ENCODE results near the gene SERPINB7. TPM values are rescaled to one million over a fixed set of nuclear protein-coding genes. Genes with fewer than 3 reads are reported as not detected.

The SERPINB7 gene
- total RNA-seq, 6 donors from 2014 or later: 1.3 TPM; not detected in 5

- 72 to 77% methylated on average over 5 of the region's 5 CpGs for WGBS, 2 donors
- TF ChIP-seq POLR2AphosphoS5 (IDR thresholded peaks at IDR 0.05) (no peak), EP300 (IDR thresholded peaks at IDR 0.05) (no peak), POLR2A (IDR thresholded peaks at IDR 0.05) (no peak), CTCF (IDR thresholded peaks at IDR 0.05) (no peak)
- DNase-seq: no peak
- H3K27me3 ChIP-seq: no peaks in the 10 kb centered on the region
- no peak for ATAC-seq (ENCODE audit: low FRiP score in 2 of 2)
- H3K4me3 ChIP-seq: no peak overlapping the region
- H3K4me1 ChIP-seq: no peaks in the 10 kb centered on the region
- H3K27ac ChIP-seq: no peak overlapping the region
- no peaks in the 10 kb centered on the region for H3K9me3 ChIP-seq
- no peaks in the 10 kb centered on the region for H3K36me3 ChIP-seq
These were observed 62.4 kb downstream of the SERPINB7 start for GRCh38 chr18:63837590-63837989.

- Histone ChIP-seq H3K4me1 (no peaks in the 10 kb centered on the region), H3K27ac (no peak overlapping the region), H3K4me3 (no peak overlapping the region), H3K27me3 (no peaks in the 10 kb centered on the region), H3K9me3 (no peaks in the 10 kb centered on the region), H3K36me3 (no peaks in the 10 kb centered on the region)
- no peak for TF ChIP-seq POLR2AphosphoS5 (IDR thresholded peaks at IDR 0.05)
- TF ChIP-seq POLR2A (IDR thresholded peaks at IDR 0.05): no peak
- no peak for TF ChIP-seq EP300 (IDR thresholded peaks at IDR 0.05)
- TF ChIP-seq CTCF (IDR thresholded peaks at IDR 0.05): no peak
- ATAC-seq (ENCODE audit: low FRiP score in 2 of 2): no peak
- WGBS, 2 donors: 61 to 71% methylated on average over 7 of the region's 7 CpGs
- DNase-seq: no peak
These were observed 67.8 kb downstream of the SERPINB7 start for GRCh38 chr18:63843008-63843407.

- peak in 1 of 2 donors; percentile 50 for ATAC-seq (ENCODE audit: low FRiP score in 2 of 2)
These were observed 69.0 kb downstream of the SERPINB7 start for GRCh38 chr18:63844254-63844653.

GRCh38 chr18:63848159-63848558 lies 72.9 kb downstream of the SERPINB7 start:
- Histone ChIP-seq H3K27me3 (no peaks in the 10 kb centered on the region), H3K9me3 (no peaks in the 10 kb centered on the region), H3K4me3 (no peak overlapping the region), H3K27ac (no peak overlapping the region), H3K4me1 (no peaks in the 10 kb centered on the region), H3K36me3 (no peaks in the 10 kb centered on the region)
- no peak for TF ChIP-seq EP300 (IDR thresholded peaks at IDR 0.05)
- TF ChIP-seq POLR2AphosphoS5 (IDR thresholded peaks at IDR 0.05): no peak
- TF ChIP-seq CTCF (IDR thresholded peaks at IDR 0.05): peak in 5 of 6 experiments; percentile 10 to 56 (median 40)
- WGBS, 2 donors: 3 to 5% methylated on average over 2 of the region's 2 CpGs
- no peak for DNase-seq
- peak in 1 of 2 donors; percentile 67 for ATAC-seq (ENCODE audit: low FRiP score in 2 of 2)

More at GRCh38 chr18:63844254-63844653, 69.0 kb downstream of the SERPINB7 start:
- H3K27ac ChIP-seq: no peak overlapping the region
- H3K27me3 ChIP-seq: no peaks in the 10 kb centered on the region
- H3K36me3 ChIP-seq: no peaks in the 10 kb centered on the region
- DNase-seq: no peak
- no peak overlapping the region for H3K4me3 ChIP-seq
- H3K4me1 ChIP-seq: no peaks in the 10 kb centered on the region
- TF ChIP-seq POLR2AphosphoS5 (IDR thresholded peaks at IDR 0.05) (no peak), CTCF (IDR thresholded peaks at IDR 0.05) (peak in 2 of 6 experiments; percentile 28 to 30)
- 14 to 20% methylated on average over 3 of the region's 3 CpGs for WGBS, 2 donors
- no peaks in the 10 kb centered on the region for H3K9me3 ChIP-seq

- no peak overlapping the region for H3K27ac ChIP-seq
- no peaks in the 10 kb centered on the region for H3K9me3 ChIP-seq
- no peaks in the 10 kb centered on the region for H3K36me3 ChIP-seq
- DNase-seq: no peak
- WGBS, 2 donors: 31 to 33% methylated on average over 4 of the region's 4 CpGs
- no peaks in the 10 kb centered on the region for H3K27me3 ChIP-seq
- no peaks in the 10 kb centered on the region for H3K4me1 ChIP-seq
- ATAC-seq (ENCODE audit: low FRiP score in 2 of 2): no peak
- TF ChIP-seq EP300 (IDR thresholded peaks at IDR 0.05): no peak
- peak in 1 of 6 experiments; percentile 9 for TF ChIP-seq CTCF (IDR thresholded peaks at IDR 0.05)
- no peak overlapping the region for H3K4me3 ChIP-seq
These were observed 74.8 kb downstream of the SERPINB7 start for GRCh38 chr18:63850020-63850419.

Measured in upper lobe of left lung (tissue), 6 donors.